Measurements from ENCODE around the gene MAGEA8. TPM values are rescaled to one million over a fixed set of nuclear protein-coding genes. Genes with fewer than 3 reads are reported as not detected.

Gene MAGEA8
- total RNA-seq, 1 experiment from 2014 or later, result not detected

DNA sequence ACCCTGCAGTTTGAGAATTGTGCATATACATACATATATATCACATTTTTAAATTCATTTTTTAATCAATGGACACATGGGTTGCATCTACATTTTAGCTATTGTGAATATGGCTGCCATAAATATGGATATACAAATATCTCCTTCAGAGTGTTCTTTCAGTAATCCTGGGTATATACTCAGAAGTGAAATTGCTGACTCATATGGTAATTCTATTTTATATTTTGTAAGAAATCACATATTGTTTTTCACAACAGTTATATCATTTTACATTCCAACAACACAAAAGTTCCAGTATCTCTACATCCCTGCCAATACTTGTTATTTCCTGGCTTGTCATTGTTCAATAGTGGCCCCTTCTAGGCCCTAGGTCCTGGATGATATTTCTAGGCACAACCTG, 27.7 kb downstream of the MAGEA8 start:
- H3K27me3 Mint-ChIP-seq (ENCODE audit: low read depth), result peaks cover 1% of the 10 kb centered on the region; the same call in 1 of the 2 replicates
- H3K4me2 ChIP-seq (ENCODE audit: insufficient read depth, insufficient read length, low read length), result no peak overlapping the region
- no peak overlapping the region for H2AFZ ChIP-seq (ENCODE audit: low read length)
- H2BK5ac ChIP-seq (ENCODE audit: insufficient read length, low read length), result no peak overlapping the region
- H2BK15ac ChIP-seq (ENCODE audit: low read depth, low read length), result no peak overlapping the region
- no peak overlapping the region for H2BK12ac ChIP-seq (ENCODE audit: insufficient read length, low read depth, low read length)
- H4K20me1 ChIP-seq (ENCODE audit: control insufficient read depth, insufficient read depth, insufficient read length), result no peaks in the 10 kb centered on the region
- H3K56ac ChIP-seq (ENCODE audit: insufficient read length, low read depth, low read length), result no peak overlapping the region
- no peak overlapping the region for H2BK120ac ChIP-seq (ENCODE audit: low read depth, low read length, poor library complexity, severe bottlenecking)
- H3K79me1 ChIP-seq (ENCODE audit: insufficient read depth, low read depth, low read length, poor library complexity, severe bottlenecking), result no peaks in the 10 kb centered on the region
- DNase-seq, result no peak
- H2AK5ac ChIP-seq (ENCODE audit: insufficient read length, low read length), result no peak overlapping the region
- peaks cover 27% of the 10 kb centered on the region for H3K9me3 ChIP-seq (ENCODE audit: control insufficient read depth, low read depth, low read length)
- TF ChIP-seq, protein P1, sequence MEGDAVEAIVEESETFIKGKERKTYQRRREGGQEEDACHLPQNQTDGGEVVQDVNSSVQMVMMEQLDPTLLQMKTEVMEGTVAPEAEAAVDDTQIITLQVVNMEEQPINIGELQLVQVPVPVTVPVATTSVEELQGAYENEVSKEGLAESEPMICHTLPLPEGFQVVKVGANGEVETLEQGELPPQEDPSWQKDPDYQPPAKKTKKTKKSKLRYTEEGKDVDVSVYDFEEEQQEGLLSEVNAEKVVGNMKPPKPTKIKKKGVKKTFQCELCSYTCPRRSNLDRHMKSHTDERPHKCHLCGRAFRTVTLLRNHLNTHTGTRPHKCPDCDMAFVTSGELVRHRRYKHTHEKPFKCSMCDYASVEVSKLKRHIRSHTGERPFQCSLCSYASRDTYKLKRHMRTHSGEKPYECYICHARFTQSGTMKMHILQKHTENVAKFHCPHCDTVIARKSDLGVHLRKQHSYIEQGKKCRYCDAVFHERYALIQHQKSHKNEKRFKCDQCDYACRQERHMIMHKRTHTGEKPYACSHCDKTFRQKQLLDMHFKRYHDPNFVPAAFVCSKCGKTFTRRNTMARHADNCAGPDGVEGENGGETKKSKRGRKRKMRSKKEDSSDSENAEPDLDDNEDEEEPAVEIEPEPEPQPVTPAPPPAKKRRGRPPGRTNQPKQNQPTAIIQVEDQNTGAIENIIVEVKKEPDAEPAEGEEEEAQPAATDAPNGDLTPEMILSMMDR (conservative IDR thresholded peaks at IDR 0.05), result no peak
- no peak overlapping the region for H2BK20ac ChIP-seq (ENCODE audit: low read depth, low read length, poor library complexity, severe bottlenecking)
- no peaks in the 10 kb centered on the region for H3K79me2 ChIP-seq (ENCODE audit: insufficient read depth, low read length)
- H3K36me3 Mint-ChIP-seq (ENCODE audit: insufficient read depth in 1 of 3, low read depth in 3 of 3), result peaks cover 0 to 4% (median 1%) of the 10 kb centered on the region in 3 experiments; a peak in 3 of 7 replicates
- no peak overlapping the region for H3K4me3 Mint-ChIP-seq
- no peaks in the 10 kb centered on the region for H3K27me3 ChIP-seq (ENCODE audit: insufficient read depth, low read length)
- no peaks in the 10 kb centered on the region; the same call in 1 of the 2 replicates for H3K4me1 ChIP-seq (ENCODE audit: insufficient read depth, low read length)
- H3K23me2 ChIP-seq (ENCODE audit: insufficient read length, low read depth, low read length, poor library complexity, severe bottlenecking), result no peaks in the 10 kb centered on the region
- H3K27ac ChIP-seq (ENCODE audit: insufficient read length, low read depth, low read length), result no peak overlapping the region
- peaks cover 42 to 58% of the 10 kb centered on the region in 2 experiments for H3K9me3 Mint-ChIP-seq
- H3T11ph ChIP-seq (ENCODE audit: low read length), result no peak overlapping the region
- no peak overlapping the region for H3K23ac ChIP-seq (ENCODE audit: insufficient read length, low read depth, low read length)
- H3K27ac Mint-ChIP-seq, result no peak overlapping the region
- H3K14ac ChIP-seq (ENCODE audit: insufficient read depth, low read length), result no peak overlapping the region
- H4K8ac ChIP-seq (replicated peaks; ENCODE audit: insufficient read length, low read depth, low read length), result no peak overlapping the region
- no peak overlapping the region for H3K4ac ChIP-seq (ENCODE audit: low read depth, low read length)
- no peak overlapping the region for H4K5ac ChIP-seq (ENCODE audit: insufficient read length, low read depth, low read length)
- no peak overlapping the region for H3K18ac ChIP-seq (ENCODE audit: insufficient read length, low read depth, low read length)
- peaks cover 8% of the 10 kb centered on the region in 2 experiments for H3K4me1 Mint-ChIP-seq
- H4K91ac ChIP-seq (ENCODE audit: insufficient read length, low read depth, low read length), result no peak overlapping the region
- H3K9ac ChIP-seq (ENCODE audit: extremely low read depth, insufficient read length, low read length), result no peak overlapping the region
